AG04449 (cell line): Measurements from ENCODE around the gene CCDC69.
"Not testable (repeated sequence)": the region's sequence is repeated elsewhere in the genome, so short reads cannot be mapped to it uniquely, and the experiment has no call there.

Experiments used
- CTCF ChIA-PET: fragments of 350-600 bp; formaldehyde crosslinking; extraction: SDS; loops from one replicate; lab custom pipeline; 2021; ENCODE audit warnings: antibody characterized with exemption; lab: Yijun Ruan, JAX
- POLR2A ChIA-PET: fragments of 400-600, 350-600 bp; formaldehyde crosslinking; extraction: SDS; loops from one replicate; lab custom pipeline; 2020; ENCODE audit warnings: antibody characterized with exemption, inconsistent platforms; lab: Yijun Ruan, JAX
- DNase-seq: peaks from one replicate; pipeline ENCODE4 v3.0.0-alpha.2; 2010; ENCODE audit warnings: low read depth, low spot score
- H3K4me3 ChIP-seq: 2 replicates; pipeline ENCODE4 v1.5.1; 2011; ENCODE audit warnings: low read depth, mild to moderate bottlenecking, control low read depth, low read length
- CTCF ChIP-seq: IDR thresholded peaks from one replicate; pipeline ENCODE4 v1.5.1; 2011; ENCODE audit warnings: mild to moderate bottlenecking, moderate library complexity, low read length, control low read depth, inconsistent platforms; ENCODE audit not compliant: insufficient read depth; ENCODE audit errors: missing control alignments

The CCDC69 gene

GRCh38 chr5:151204051-151204450, 19.8 kb downstream of the CCDC69 start:
- POLR2A ChIA-PET: no interaction called here
- H3K4me3 ChIP-seq: no peak overlapping the region
- CTCF ChIA-PET: no interaction called here
- DNase-seq: no peak
- TF ChIP-seq CTCF: no peak

GRCh38 chr5:151202381-151203139, 21.3 kb downstream of the CCDC69 start:
- no peak for TF ChIP-seq CTCF
- CTCF ChIA-PET: no interaction called here
- H3K4me3 ChIP-seq: no peak overlapping the region
- DNase-seq: no peak
- POLR2A ChIA-PET: no interaction called here

GRCh38 chr5:151200913-151201595, 22.8 kb downstream of the CCDC69 start:
- POLR2A ChIA-PET: no interaction called here
- H3K4me3 ChIP-seq: no peak overlapping the region
- DNase-seq: no peak
- no peak for TF ChIP-seq CTCF
- CTCF ChIA-PET: no interaction called here

- CTCF ChIA-PET: interaction anchor here (1.2 kb wide), 1 partner anchor 14 kb away, joined by 4 read pairs; no protein-coding TSS in a partner anchor
- no peak for TF ChIP-seq CTCF
- DNase-seq: no peak
- POLR2A ChIA-PET: no interaction called here
- H3K4me3 ChIP-seq: no peak overlapping the region
These were observed 24.2 kb downstream of the CCDC69 start for GRCh38 chr5:151199581-151200185.

GRCh38 chr5:151198861-151199260, 25.0 kb downstream of the CCDC69 start:
- no peak for DNase-seq
- TF ChIP-seq CTCF: no peak
- POLR2A ChIA-PET: no interaction called here
- CTCF ChIA-PET: interaction anchor here (1.2 kb wide), 1 partner anchor 15 kb away, joined by 4 read pairs; no protein-coding TSS in a partner anchor
- no peak overlapping the region for H3K4me3 ChIP-seq

- POLR2A ChIA-PET, DNase-seq, H3K4me3 ChIP-seq, CTCF ChIA-PET: not testable (repeated sequence)
These were observed 26.6 kb downstream of the CCDC69 start for GRCh38 chr5:151197291-151197600.
